Nephron progenitor cell (in vitro differentiated cells): Measurements from ENCODE around the gene PRKG1.

Source experiments
- DNase-seq: peaks from one replicate; pipeline ENCODE4 v3.0.0; 2021
- H3K27ac Mint-ChIP-seq: 2 replicates; pipeline ENCODE4 v1.8.0; 2021; ENCODE audit warnings: mild to moderate bottlenecking, moderate library complexity, mixed read lengths
- H3K27me3 Mint-ChIP-seq: 2 replicates; pipeline ENCODE4 v1.8.0; 2021; ENCODE audit warnings: mild to moderate bottlenecking, low read depth, mixed read lengths; ENCODE audit not compliant: poor library complexity
- H3K36me3 Mint-ChIP-seq: 2 replicates; pipeline ENCODE4 v1.8.0; 2021; ENCODE audit warnings: low read depth, mixed read lengths
- H3K4me1 Mint-ChIP-seq: 2 replicates; pipeline ENCODE4 v1.8.0; 2021; ENCODE audit warnings: mixed read lengths
- H3K4me3 Mint-ChIP-seq: 2 replicates; pipeline ENCODE4 v1.8.0; 2021; ENCODE audit warnings: mild to moderate bottlenecking, moderate library complexity, mixed read lengths
- H3K9me3 Mint-ChIP-seq: 2 replicates; pipeline ENCODE4 v1.8.0; 2021; ENCODE audit warnings: mild to moderate bottlenecking, moderate library complexity, mixed read lengths
- CTCF ChIP-seq: fragments of 200-600 bp; sonication (generic); IDR thresholded peaks from 2 replicates; pipeline ENCODE4 v1.5.0; 2021; ENCODE audit warnings: antibody characterized with exemption

The PRKG1 gene

DNA sequence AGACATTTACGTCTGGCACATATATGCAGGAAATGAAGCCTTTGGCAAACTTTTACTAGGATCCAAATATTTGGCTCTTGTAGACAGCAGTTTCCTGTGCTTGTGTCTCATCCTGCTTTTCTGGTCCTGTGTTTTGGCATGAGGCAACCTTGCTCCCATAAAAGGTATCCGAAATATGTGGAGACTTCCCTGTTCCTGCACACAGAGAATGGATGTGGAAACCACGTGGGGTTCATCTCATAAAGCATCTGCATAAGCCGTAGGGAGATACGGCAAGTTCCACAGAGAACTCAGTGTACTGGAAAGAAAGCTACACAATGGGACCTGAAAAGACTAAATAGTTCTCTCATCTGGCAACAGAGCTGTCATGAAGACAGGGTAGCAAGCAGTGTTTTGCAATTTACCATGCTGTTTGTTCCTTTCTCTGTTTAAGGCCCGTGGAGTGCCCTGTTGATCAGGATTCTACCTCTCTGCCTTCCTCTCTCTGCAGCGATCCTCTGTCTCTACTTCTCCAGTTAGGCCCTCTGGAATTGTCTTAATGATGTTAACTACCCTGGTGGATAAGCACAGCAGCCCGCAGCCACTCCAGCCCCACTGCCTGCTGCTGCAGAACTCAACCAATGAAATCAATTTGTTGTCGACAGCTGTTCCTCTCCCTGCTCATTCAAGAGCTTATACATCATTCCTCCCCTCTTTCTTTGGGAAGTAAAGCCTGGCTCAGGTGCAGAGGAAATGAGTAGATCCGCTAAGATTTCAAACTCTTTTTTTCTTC is 331.5 kb downstream of the PRKG1 start:
- Mint-ChIP-seq H3K36me3 (no peaks in the 10 kb centered on the region), H3K27me3 (no peaks in the 10 kb centered on the region), H3K4me3 (no peak overlapping the region), H3K4me1 (peaks cover 5% of the 10 kb centered on the region), H3K27ac (no peak overlapping the region), H3K9me3 (no peaks in the 10 kb centered on the region)
- no peak for TF ChIP-seq CTCF
- no peak for DNase-seq

DNA sequence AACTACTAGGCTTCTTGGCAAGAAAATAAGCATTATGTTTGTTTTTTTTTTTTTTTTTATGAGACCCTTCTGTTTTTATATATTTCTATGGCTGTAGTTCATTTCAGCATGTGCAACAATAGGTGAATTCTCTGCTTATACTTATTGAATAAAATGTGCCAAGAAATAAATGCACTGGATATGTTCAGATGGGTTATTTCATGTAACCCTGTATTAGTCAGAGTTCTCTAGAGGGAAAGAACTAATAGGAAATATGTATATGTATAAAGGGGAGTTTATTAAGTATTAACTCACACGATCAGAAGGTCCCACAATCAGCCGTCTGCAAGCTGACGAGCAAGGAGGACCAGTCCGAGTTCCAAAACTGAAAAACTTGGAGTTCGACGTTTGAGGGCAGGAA is 332.3 kb downstream of the PRKG1 start:
- Mint-ChIP-seq H3K4me1 (peaks cover 5% of the 10 kb centered on the region), H3K36me3 (no peaks in the 10 kb centered on the region), H3K27ac (no peak overlapping the region), H3K27me3 (no peaks in the 10 kb centered on the region), H3K9me3 (no peaks in the 10 kb centered on the region), H3K4me3 (no peak overlapping the region)
- DNase-seq, result no peak
- TF ChIP-seq CTCF, result no peak

DNA sequence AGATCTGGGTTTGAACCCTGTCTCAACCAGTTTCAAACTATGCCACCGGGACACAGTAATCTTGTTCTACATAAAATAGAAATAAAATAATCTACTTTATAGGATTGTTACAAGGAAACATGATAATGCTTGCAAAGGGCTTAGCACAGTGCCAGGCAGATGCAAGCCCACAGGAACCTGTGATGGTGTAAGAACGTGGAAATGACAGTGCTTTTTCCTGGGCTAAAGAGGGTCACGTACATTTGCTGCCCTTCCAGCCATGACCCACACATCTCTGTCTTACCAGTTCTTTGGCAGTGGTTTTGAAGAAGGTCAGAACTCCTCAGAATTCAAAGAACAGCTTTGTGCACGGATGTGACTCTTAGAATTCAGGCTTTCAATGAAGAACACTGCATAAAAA is 342.2 kb downstream of the PRKG1 start:
- Mint-ChIP-seq H3K4me1 (no peaks in the 10 kb centered on the region), H3K27me3 (no peaks in the 10 kb centered on the region), H3K9me3 (no peaks in the 10 kb centered on the region), H3K27ac (no peak overlapping the region), H3K36me3 (peaks cover 5% of the 10 kb centered on the region), H3K4me3 (no peak overlapping the region)
- TF ChIP-seq CTCF, result no peak
- DNase-seq, result no peak

- Mint-ChIP-seq H3K36me3 (peaks cover 5% of the 10 kb centered on the region), H3K27ac (no peak overlapping the region), H3K27me3 (no peaks in the 10 kb centered on the region), H3K4me1 (peaks cover 5% of the 10 kb centered on the region), H3K4me3 (no peak overlapping the region), H3K9me3 (no peaks in the 10 kb centered on the region)
- DNase-seq, result no peak
- TF ChIP-seq CTCF, result no peak
Observed at GRCh38 chr10:51419196-51420093, 345.2 kb downstream of the PRKG1 start.

DNA sequence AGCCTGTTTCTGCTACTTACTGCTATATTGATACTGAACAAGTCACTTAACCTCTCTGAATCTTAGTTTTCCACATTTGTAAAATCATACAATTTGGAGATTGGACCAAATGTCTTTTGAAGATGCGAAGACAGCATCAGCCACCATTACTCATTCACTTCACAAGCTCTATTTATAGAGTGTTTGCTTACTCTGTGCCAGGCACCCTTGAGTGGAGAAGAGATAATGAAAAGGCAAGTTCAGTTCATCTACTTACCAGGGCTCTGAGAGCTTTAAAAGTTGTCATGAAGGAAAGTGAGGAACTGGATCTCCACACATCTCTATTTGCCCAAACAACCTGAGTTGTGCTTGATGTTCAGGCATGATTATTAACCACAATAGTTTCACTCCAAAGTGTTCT is 347.6 kb downstream of the PRKG1 start:
- Mint-ChIP-seq H3K27me3 (no peaks in the 10 kb centered on the region), H3K36me3 (peaks cover 5% of the 10 kb centered on the region), H3K4me1 (peaks cover 5% of the 10 kb centered on the region), H3K4me3 (no peak overlapping the region), H3K27ac (no peak overlapping the region), H3K9me3 (no peaks in the 10 kb centered on the region)
- no peak for DNase-seq
- TF ChIP-seq CTCF, result no peak
